GM19455 (cell line): ENCODE measurements around the gene CALML4.
"Not testable (repeated sequence)": the region's sequence is repeated elsewhere in the genome, so short reads cannot be mapped to it uniquely, and the experiment has no call there.

ENCODE experiments used
- ATAC-seq: cut with Tn5 transposase; IDR thresholded peaks from one replicate; pipeline ENCODE4 v1.9.1; 2021; ENCODE audit not compliant: unreplicated experiment

The CALML4 gene

GRCh38 chr15:68192804-68193486, 12.2 kb downstream of the CALML4 start:
- no peak for ATAC-seq

- no peak for ATAC-seq
Observed at GRCh38 chr15:68192117-68192516, 13.0 kb downstream of the CALML4 start.

GRCh38 chr15:68191555-68191954, 13.6 kb downstream of the CALML4 start:
- ATAC-seq: no peak

- no peak for ATAC-seq
Observed at GRCh38 chr15:68190048-68190447, 15.1 kb downstream of the CALML4 start.

- ATAC-seq: no peak
Observed at GRCh38 chr15:68188647-68189046, 16.5 kb downstream of the CALML4 start.

- no peak for ATAC-seq
Observed at GRCh38 chr15:68187559-68187958, 17.6 kb downstream of the CALML4 start.

- ATAC-seq: no peak
Observed at GRCh38 chr15:68186671-68187397, 18.3 kb downstream of the CALML4 start.

- ATAC-seq: no peak
Observed at GRCh38 chr15:68184616-68185480, 20.3 kb downstream of the CALML4 start.

- ATAC-seq: no peak
Observed at GRCh38 chr15:68183616-68184315, 21.4 kb downstream of the CALML4 start.

GRCh38 chr15:68177742-68178141, 27.4 kb downstream of the CALML4 start:
- ATAC-seq: no peak

- ATAC-seq: no peak
Observed at GRCh38 chr15:68176601-68177000, 28.5 kb downstream of the CALML4 start.

- ATAC-seq: no peak
Observed at GRCh38 chr15:68175526-68175925, 29.6 kb downstream of the CALML4 start.

- ATAC-seq: no peak
Observed at GRCh38 chr15:68173119-68173518, 32.0 kb downstream of the CALML4 start.

- not testable (repeated sequence) for ATAC-seq
Observed at GRCh38 chr15:68172037-68172436, 33.1 kb downstream of the CALML4 start.

- ATAC-seq: no peak
Observed at GRCh38 chr15:68166847-68167246, 38.3 kb downstream of the CALML4 start.

- ATAC-seq: no peak
Observed at GRCh38 chr15:68163191-68163590, 41.9 kb downstream of the CALML4 start.

GRCh38 chr15:68158046-68158628, 47.0 kb downstream of the CALML4 start:
- ATAC-seq: no peak

GRCh38 chr15:68157074-68157473, 48.1 kb downstream of the CALML4 start:
- no peak for ATAC-seq

- no peak for ATAC-seq
Observed at GRCh38 chr15:68154923-68155559, 50.1 kb downstream of the CALML4 start.

GRCh38 chr15:68152342-68152741, 52.8 kb downstream of the CALML4 start:
- ATAC-seq: no peak
